Measurements from ENCODE around the gene RWDD2A.

Gene RWDD2A

GRCh38 chr6:83199173-83199862 is 6.2 kb downstream of the RWDD2A start:
- DNase-seq: no peak

- DNase-seq: no peak
Measured at GRCh38 chr6:83199863-83200225, 6.7 kb downstream of the RWDD2A start.

GRCh38 chr6:83202031-83202430 is 8.9 kb downstream of the RWDD2A start:
- no peak for DNase-seq

GRCh38 chr6:83215131-83216047 is 22.2 kb downstream of the RWDD2A start:
- no peak for DNase-seq

- DNase-seq: no peak
Measured at GRCh38 chr6:83216806-83217205, 23.6 kb downstream of the RWDD2A start.

- DNase-seq: no peak
Measured at GRCh38 chr6:83218646-83219045, 25.5 kb downstream of the RWDD2A start.

GRCh38 chr6:83220121-83220520 is 27.0 kb downstream of the RWDD2A start:
- DNase-seq: no peak

- no peak for DNase-seq
Measured at GRCh38 chr6:83221276-83221675, 28.1 kb downstream of the RWDD2A start.

GRCh38 chr6:83221889-83222479 is 28.8 kb downstream of the RWDD2A start:
- no peak for DNase-seq

- DNase-seq: no peak
Measured at GRCh38 chr6:83226517-83226916, 33.4 kb downstream of the RWDD2A start.

GRCh38 chr6:83231146-83231545 is 38.0 kb downstream of the RWDD2A start:
- no peak for DNase-seq

- no peak for DNase-seq
Measured at GRCh38 chr6:83247471-83247870, 54.3 kb downstream of the RWDD2A start.
